ENCODE results near the gene TYK2.
A peak's percentile ranks its signal among the peaks of the same experiment; 100 is the strongest.

TYK2 gene

DNA sequence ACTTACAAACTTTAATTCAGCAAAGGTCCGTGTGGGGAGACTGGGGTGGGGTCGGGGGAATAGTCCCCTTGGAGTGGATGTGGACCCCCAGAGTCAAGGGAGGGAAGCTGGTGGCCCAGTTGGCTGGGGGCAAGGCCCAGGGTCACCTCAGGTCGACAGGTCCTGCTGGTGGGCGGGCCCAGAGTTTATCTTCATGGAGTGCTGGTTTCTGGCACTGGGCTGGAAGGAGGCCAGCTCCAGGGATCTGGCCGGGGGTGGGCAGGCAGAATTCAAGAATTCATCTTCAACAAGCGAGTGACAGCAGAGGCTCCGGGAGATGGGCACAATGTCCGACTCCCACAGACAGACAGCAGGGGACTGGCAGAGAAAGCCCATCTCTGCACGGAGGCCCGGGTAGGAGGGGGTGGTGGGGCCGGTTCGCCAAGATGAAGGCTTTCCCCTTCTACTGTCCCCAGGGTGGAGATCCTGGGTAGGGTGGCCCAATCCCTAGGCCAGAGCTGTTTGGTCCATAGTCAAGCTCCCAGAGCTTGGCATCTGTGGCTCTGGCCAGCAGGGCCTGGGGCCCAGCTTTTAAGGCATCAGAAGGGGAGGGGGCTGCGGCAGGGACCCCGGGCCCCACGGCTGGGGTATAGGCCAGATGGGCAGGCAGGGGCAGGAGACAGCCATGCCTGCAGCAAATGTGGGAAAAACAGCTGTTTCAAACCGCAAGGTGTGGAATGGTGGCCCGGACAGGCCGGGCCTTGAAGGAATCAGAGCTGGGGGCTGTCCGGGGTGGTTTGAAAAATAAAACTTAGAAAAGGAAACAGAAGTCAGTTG is 63.9 kb downstream of the TYK2 start:
- intact Hi-C loops (cut with DNase I; ENCODE audit: low total_unique reads), result no loop called here
- H3K9me3 ChIP-seq, result no peaks in the 10 kb centered on the region
- TF ChIP-seq, protein P1, sequence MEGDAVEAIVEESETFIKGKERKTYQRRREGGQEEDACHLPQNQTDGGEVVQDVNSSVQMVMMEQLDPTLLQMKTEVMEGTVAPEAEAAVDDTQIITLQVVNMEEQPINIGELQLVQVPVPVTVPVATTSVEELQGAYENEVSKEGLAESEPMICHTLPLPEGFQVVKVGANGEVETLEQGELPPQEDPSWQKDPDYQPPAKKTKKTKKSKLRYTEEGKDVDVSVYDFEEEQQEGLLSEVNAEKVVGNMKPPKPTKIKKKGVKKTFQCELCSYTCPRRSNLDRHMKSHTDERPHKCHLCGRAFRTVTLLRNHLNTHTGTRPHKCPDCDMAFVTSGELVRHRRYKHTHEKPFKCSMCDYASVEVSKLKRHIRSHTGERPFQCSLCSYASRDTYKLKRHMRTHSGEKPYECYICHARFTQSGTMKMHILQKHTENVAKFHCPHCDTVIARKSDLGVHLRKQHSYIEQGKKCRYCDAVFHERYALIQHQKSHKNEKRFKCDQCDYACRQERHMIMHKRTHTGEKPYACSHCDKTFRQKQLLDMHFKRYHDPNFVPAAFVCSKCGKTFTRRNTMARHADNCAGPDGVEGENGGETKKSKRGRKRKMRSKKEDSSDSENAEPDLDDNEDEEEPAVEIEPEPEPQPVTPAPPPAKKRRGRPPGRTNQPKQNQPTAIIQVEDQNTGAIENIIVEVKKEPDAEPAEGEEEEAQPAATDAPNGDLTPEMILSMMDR (IDR thresholded peaks at IDR 0.05), result no peak
- peaks cover 29 to 59% (median 39%) of the 10 kb centered on the region in 3 donors for H3K36me3 ChIP-seq
- H3K4me1 ChIP-seq, result peaks cover 0 to 16% (median 10%) of the 10 kb centered on the region in 4 donors
- no peaks in the 10 kb centered on the region for H3K27me3 ChIP-seq
- H3K27ac ChIP-seq, result peak overlapping the region in 1 of 2 donors; percentile 69
- H3K4me3 ChIP-seq, result peak overlapping the region; percentile 66 to 71
- DNase-seq, result no peak

DNA sequence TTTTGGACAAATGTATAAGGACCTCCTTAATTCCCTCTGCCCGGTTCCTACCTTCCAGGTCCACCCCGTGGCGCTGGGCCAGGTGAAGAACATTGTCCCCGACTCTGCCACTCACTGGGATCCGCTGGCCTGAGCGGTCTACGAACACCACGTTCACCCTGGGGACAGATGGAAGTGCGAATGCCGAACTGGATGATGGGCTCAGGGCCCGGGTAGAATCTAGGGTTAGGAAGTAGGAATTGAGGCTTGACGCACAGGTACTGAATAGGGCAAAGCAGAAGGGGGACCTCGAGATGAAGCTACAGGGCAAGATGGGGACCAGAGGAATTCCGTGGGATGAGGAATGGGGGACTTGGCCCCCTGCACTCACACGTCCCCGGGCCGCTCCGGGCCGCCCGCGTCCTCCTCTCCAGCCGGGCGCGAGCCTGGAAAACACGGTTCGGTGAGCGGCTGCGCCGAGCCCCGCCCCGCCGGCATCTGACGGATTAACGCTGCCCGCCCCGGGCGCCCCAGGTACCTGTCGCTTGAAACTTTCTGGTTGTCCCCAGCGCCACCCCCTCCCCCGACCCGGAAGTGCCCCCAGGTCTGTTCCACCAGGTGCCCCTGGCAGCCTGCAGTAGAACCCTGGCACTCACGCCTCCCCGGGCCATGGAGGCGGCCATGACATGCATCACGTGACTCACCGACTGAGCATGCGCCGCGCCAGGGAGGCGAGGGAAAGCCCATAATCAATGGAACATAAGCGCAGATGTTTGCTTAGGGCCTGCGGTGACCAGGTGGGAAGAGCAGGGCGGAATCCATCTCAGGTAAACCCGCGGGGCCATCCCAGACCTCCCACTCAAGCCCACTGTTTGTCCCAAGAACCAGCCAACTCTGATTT is 64.8 kb downstream of the TYK2 start, which contains the start of gene FDX2:
Gene FDX2 (minus strand): TSS at position 681 of the 880 bp plus-strand sequence. CDS start 19 bp downstream, at position 662.
- Histone ChIP-seq H3K4me3 (peak within 1 kb of the TSS; percentile 66 to 71), H3K27ac (peak within 1 kb of the TSS; percentile 50 to 69), H3K27me3 (no peaks in the 10 kb centered on the region), H3K36me3 (peaks cover 27 to 59% (median 31%) of the 10 kb centered on the region in 3 donors), H3K9me3 (no peaks in the 10 kb centered on the region), H3K4me1 (peaks cover 0 to 16% (median 10%) of the 10 kb centered on the region in 4 donors)
- intact Hi-C loops (cut with DNase I; ENCODE audit: low total_unique reads), result no loop called here
- DNase-seq, result peak; percentile 84 to 88
- TF ChIP-seq, protein P1 (IDR thresholded peaks at IDR 0.05), result no peak

DNA sequence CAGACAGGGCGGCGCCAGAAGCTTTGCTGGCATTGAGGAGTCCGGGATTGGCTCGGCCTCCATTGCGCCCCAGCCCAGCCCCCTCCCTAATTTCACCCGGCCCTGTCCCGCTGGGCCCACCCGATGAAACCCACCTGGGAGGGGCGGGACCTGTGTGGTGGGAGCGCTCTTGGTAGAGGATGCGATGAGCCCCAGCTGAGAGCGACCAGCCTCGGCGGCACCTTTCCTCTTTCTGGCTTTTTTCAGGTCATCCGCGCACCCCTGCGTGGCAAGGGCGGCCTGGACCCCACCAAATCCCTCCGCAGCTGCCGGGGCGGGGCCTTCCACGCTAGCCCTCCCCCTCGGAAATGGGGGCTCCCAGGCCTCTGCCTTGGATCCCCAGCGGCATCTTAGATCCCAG is 70.9 kb downstream of the TYK2 start, which contains the start of gene ZGLP1:
Gene ZGLP1 (minus strand): TSS at position 393 of the 400 bp plus-strand sequence.
- H3K9me3 ChIP-seq, result no peaks in the 10 kb centered on the region
- DNase-seq, result no peak
- TF ChIP-seq, protein P1 (IDR thresholded peaks at IDR 0.05), result no peak
- peaks cover 6 to 40% (median 7%) of the 10 kb centered on the region in 3 donors for H3K36me3 ChIP-seq
- intact Hi-C loops (cut with DNase I; ENCODE audit: low total_unique reads), result no loop called here
- H3K27me3 ChIP-seq, result no peaks in the 10 kb centered on the region
- H3K27ac ChIP-seq, result no peak within 1 kb of the TSS
- no peak within 1 kb of the TSS for H3K4me3 ChIP-seq
- H3K4me1 ChIP-seq, result peaks cover 0 to under 1% (median 0%) of the 10 kb centered on the region in 4 donors

DNA sequence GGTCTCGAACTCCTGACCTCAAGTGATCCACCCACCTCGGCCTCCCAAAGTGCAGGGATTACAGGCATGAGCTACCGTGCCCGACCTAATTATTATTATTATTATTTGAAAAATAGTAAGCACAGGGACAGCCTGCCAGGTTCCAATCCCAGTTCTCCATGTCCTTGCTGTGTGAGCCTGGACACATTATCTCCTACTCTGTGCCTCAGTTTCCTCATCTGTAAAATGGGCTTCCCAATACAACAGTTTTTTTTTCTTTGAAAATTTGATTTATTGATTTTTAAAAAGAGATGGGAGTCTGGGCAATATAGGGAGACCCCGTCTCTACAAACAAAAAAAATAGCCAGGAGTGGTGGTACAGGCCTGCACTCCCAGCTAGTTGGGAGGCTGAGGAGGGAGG is 74.0 kb downstream of the TYK2 start:
- Histone ChIP-seq H3K36me3 (peaks cover 6 to 32% (median 7%) of the 10 kb centered on the region in 3 donors), H3K9me3 (no peaks in the 10 kb centered on the region), H3K4me3 (no peak overlapping the region), H3K27ac (no peak overlapping the region), H3K27me3 (peaks cover 0 to 3% of the 10 kb centered on the region in 2 donors), H3K4me1 (no peaks in the 10 kb centered on the region)
- no peak for DNase-seq
- intact Hi-C loops (cut with DNase I; ENCODE audit: low total_unique reads), result no loop called here
- TF ChIP-seq, protein P1 (IDR thresholded peaks at IDR 0.05), result no peak

DNA sequence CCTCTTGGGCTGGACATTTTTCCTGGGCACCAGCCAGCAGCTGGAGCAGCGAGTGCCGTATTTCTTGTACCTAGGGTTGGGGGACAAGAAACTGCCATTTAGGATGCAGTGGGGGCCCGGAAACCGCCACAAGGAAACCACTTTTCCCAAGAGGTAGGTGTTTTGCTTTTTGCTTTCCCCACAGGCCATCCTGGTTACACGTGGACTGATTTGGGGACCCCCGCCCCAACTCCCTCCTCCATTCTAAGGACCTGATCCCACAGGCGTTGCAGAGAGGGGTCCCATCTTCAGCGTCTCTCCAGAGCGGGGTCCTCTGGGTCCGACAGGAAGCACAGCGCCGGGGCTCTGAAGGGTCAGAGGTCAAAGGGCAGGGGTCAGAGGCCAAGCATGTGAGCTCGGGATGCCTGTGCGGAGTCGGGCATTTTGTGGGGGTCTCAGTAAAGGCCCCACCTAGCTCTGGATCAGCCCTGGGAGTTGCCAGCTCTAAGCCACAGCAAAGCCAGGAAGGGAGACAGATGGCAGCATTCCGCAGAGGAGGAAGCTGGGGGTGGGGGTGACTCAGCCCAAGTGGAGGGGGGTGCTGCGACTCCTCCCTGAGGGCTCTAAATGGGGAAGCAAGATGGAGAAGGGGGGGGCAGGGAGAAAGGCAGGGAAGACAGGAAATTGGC is 75.1 kb downstream of the TYK2 start:
- no peak overlapping the region for H3K4me3 ChIP-seq
- no peaks in the 10 kb centered on the region for H3K9me3 ChIP-seq
- H3K27ac ChIP-seq, result no peak overlapping the region
- TF ChIP-seq, protein P1 (IDR thresholded peaks at IDR 0.05), result no peak
- peaks cover 3 to 22% (median 3%) of the 10 kb centered on the region in 3 donors for H3K36me3 ChIP-seq
- peak in 1 of 2 donors; percentile 46 for DNase-seq
- H3K4me1 ChIP-seq, result no peaks in the 10 kb centered on the region
- intact Hi-C loops (cut with DNase I; ENCODE audit: low total_unique reads), result no loop called here
- peaks cover 0 to 5% of the 10 kb centered on the region in 2 donors for H3K27me3 ChIP-seq

Measured in tibial artery (tissue), 4 donors.